ENCODE results near the gene LIPC.

- TF ChIP-seq, protein P1, sequence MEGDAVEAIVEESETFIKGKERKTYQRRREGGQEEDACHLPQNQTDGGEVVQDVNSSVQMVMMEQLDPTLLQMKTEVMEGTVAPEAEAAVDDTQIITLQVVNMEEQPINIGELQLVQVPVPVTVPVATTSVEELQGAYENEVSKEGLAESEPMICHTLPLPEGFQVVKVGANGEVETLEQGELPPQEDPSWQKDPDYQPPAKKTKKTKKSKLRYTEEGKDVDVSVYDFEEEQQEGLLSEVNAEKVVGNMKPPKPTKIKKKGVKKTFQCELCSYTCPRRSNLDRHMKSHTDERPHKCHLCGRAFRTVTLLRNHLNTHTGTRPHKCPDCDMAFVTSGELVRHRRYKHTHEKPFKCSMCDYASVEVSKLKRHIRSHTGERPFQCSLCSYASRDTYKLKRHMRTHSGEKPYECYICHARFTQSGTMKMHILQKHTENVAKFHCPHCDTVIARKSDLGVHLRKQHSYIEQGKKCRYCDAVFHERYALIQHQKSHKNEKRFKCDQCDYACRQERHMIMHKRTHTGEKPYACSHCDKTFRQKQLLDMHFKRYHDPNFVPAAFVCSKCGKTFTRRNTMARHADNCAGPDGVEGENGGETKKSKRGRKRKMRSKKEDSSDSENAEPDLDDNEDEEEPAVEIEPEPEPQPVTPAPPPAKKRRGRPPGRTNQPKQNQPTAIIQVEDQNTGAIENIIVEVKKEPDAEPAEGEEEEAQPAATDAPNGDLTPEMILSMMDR (IDR thresholded peaks at IDR 0.05) = no peak
- TF ChIP-seq POLR2A (IDR thresholded peaks at IDR 0.05) = no peak
These were observed 142.8 kb downstream of the LIPC start for GRCh38 chr15:58574631-58575030.
